HepG2 (cell line): ENCODE results near the gene ODC1. TPM values are rescaled to one million over a fixed set of nuclear protein-coding genes. Genes with fewer than 3 reads are reported as not detected.

Experiments used
- ATRX ChIP-seq: sonication (generic); formaldehyde crosslinking; IDR thresholded peaks from 2 replicates; pipeline ENCODE4 v1.4.0; 2020; ENCODE audit warnings: missing genetic modification reagents, borderline replicate concordance
- CBX2 ChIP-seq, 2 experiments: fragments of 200-600 bp in 1 of 2; sonication (generic); formaldehyde crosslinking in 1 of 2; IDR thresholded peaks; 2 replicates each; pipeline versions ENCODE4 v1.7.0 to v1.8.1; 2018 to 2022; ENCODE audit warnings: low read depth in 2 of 2, low read length in 1 of 2, mild to moderate bottlenecking in 1 of 2, missing genetic modification reagents in 1 of 2
- HNRNPH1 ChIP-seq: fragments of 200-400 bp; formaldehyde crosslinking; optimal IDR thresholded peaks from 2 replicates; pipeline ENCODE3; 2017; ENCODE audit warnings: mild to moderate bottlenecking, low read depth, low read length
- ZNF143 ChIP-seq: sonication (generic); formaldehyde crosslinking; IDR thresholded peaks from 2 replicates; pipeline ENCODE4 v1.4.0; 2020; ENCODE audit warnings: missing genetic modification reagents
- ZNF264 ChIP-seq: sonication (generic); formaldehyde crosslinking; IDR thresholded peaks from 2 replicates; pipeline ENCODE4 v1.4.0; 2020; ENCODE audit warnings: missing genetic modification reagents
- ZNF331 ChIP-seq: sonication (generic); formaldehyde crosslinking; IDR thresholded peaks from 2 replicates; pipeline ENCODE4 v1.4.0; 2020; ENCODE audit warnings: missing genetic modification reagents
- polyA plus RNA-seq, 8 experiments: library from polyadenylated mRNA; depleted of rRNA in 3 of 8; stranded (reverse) in 7 of 8; unstranded in 1 of 8; fragments of >200 nt; fragmentation: Illumina TruSeq in 4 of 8; extraction: Trizol in 4 of 8; gene quantifications; 2 replicates each; pipeline versions ENCODE4 v1.2.1 to v1.2.3, GENCODE V29; 2011 to 2016; ENCODE audit warnings: low read depth in 4 of 8, missing spikeins in 1 of 8, mixed read lengths in 1 of 8; ENCODE audit not compliant: insufficient read depth in 1 of 8
- total RNA-seq, 5 experiments: library from RNA; depleted of rRNA; stranded (reverse); fragments of >200 nt; fragmentation: Illumina TruSeq; extraction: Trizol; gene quantifications; 2 replicates each; pipeline ENCODE4 v1.2.3, GENCODE V29; 2016; ENCODE audit warnings: low read depth in 1 of 5
- TF ChIP-seq, protein P1 (sequence below): sonication (generic); formaldehyde crosslinking; IDR thresholded peaks from 2 replicates; pipeline ENCODE4 v1.4.0; 2020; ENCODE audit warnings: missing genetic modification reagents
- TF ChIP-seq, protein P2 (sequence below): sonication (generic); formaldehyde crosslinking; IDR thresholded peaks from 2 replicates; pipeline ENCODE4 v1.8.1; 2023; ENCODE audit warnings: mild to moderate bottlenecking, missing genetic modification reagents, borderline replicate concordance
- TF ChIP-seq, protein P3 (sequence below): sonication (generic); formaldehyde crosslinking; IDR thresholded peaks from 2 replicates; pipeline ENCODE4 v1.4.0; 2020; ENCODE audit warnings: mild to moderate bottlenecking, missing genetic modification reagents, borderline replicate concordance
- TF ChIP-seq, protein P4 (sequence below): sonication (generic); formaldehyde crosslinking; IDR thresholded peaks from 2 replicates; pipeline ENCODE4 v1.4.0; 2020; ENCODE audit warnings: mild to moderate bottlenecking, missing genetic modification reagents

ODC1 gene
- total and polyA plus RNA-seq, 2 of the 13 experiments (the other 11 are each of a cell fraction or from before 2014, with no cell fraction given) = 142 to 371 TPM

DNA sequence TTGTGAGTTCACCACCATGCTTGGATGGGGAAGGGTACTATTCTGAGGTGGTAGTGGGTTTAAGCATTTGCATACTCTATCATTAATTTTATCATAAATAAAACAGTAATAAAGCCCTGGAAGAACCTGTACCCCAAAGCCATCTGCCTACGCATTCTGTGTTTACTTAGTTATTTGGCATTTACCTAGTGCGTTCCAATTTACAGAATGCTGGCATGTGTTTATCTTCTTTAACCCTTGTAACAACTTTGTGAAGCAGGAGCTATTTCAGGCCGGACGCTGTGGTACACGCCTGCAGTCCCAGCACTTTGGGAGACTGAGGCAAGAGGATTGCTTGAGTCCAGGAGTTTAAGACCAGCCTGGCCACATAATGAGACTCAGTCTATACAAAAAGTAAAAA, 17.8 kb upstream of the ODC1 start (continued):
- TF ChIP-seq, protein P1, sequence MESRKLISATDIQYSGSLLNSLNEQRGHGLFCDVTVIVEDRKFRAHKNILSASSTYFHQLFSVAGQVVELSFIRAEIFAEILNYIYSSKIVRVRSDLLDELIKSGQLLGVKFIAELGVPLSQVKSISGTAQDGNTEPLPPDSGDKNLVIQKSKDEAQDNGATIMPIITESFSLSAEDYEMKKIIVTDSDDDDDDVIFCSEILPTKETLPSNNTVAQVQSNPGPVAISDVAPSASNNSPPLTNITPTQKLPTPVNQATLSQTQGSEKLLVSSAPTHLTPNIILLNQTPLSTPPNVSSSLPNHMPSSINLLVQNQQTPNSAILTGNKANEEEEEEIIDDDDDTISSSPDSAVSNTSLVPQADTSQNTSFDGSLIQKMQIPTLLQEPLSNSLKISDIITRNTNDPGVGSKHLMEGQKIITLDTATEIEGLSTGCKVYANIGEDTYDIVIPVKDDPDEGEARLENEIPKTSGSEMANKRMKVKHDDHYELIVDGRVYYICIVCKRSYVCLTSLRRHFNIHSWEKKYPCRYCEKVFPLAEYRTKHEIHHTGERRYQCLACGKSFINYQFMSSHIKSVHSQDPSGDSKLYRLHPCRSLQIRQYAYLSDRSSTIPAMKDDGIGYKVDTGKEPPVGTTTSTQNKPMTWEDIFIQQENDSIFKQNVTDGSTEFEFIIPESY = no peak
- TF ChIP-seq, protein P2, sequence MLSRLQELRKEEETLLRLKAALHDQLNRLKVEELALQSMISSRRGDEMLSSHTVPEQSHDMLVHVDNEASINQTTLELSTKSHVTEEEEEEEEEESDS (CRISPR knock-in tag) = no peak
- TF ChIP-seq, protein P3, sequence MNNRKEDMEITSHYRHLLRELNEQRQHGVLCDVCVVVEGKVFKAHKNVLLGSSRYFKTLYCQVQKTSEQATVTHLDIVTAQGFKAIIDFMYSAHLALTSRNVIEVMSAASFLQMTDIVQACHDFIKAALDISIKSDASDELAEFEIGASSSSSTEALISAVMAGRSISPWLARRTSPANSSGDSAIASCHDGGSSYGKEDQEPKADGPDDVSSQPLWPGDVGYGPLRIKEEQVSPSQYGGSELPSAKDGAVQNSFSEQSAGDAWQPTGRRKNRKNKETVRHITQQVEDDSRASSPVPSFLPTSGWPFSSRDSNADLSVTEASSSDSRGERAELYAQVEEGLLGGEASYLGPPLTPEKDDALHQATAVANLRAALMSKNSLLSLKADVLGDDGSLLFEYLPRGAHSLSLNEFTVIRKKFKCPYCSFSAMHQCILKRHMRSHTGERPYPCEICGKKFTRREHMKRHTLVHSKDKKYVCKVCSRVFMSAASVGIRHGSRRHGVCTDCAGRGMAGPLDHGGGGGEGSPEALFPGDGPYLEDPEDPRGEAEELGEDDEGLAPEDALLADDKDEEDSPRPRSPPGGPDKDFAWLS (CRISPR knock-in tag) = no peak
- TF ChIP-seq ZNF143 (CRISPR knock-in tag) = no peak
- TF ChIP-seq, protein P4, sequence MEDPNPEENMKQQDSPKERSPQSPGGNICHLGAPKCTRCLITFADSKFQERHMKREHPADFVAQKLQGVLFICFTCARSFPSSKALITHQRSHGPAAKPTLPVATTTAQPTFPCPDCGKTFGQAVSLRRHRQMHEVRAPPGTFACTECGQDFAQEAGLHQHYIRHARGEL (CRISPR knock-in tag) = no peak
- TF ChIP-seq HNRNPH1 = no peak
- TF ChIP-seq ATRX (CRISPR knock-in tag) = no peak
- no peak for TF ChIP-seq ZNF331 (CRISPR knock-in tag)
- TF ChIP-seq CBX2 (IDR thresholded peaks at IDR 0.05; ENCODE audit: low read depth, low read length) = no peak
- TF ChIP-seq CBX2 (CRISPR knock-in tag; IDR thresholded peaks at IDR 0.05; ENCODE audit: low read depth) = no peak
- TF ChIP-seq ZNF264 (CRISPR knock-in tag) = no peak
- TF ChIP-seq, all 625 proteins: peak for 3
